ENCODE results near the gene TRIO.

The TRIO gene

GRCh38 chr5:14267166-14267838 lies 124.2 kb downstream of the TRIO start:
- no peak for DNase-seq (ENCODE audit: low spot score)

- DNase-seq (ENCODE audit: low spot score): peak; percentile 42
Observed at GRCh38 chr5:14267991-14268708, 125.0 kb downstream of the TRIO start.

GRCh38 chr5:14268738-14269137 lies 125.6 kb downstream of the TRIO start:
- DNase-seq (ENCODE audit: low spot score): no peak

- DNase-seq (ENCODE audit: low spot score): no peak
Observed at GRCh38 chr5:14269395-14269794, 126.3 kb downstream of the TRIO start.

GRCh38 chr5:14270209-14270702 lies 127.1 kb downstream of the TRIO start:
- peak; percentile 60 for DNase-seq (ENCODE audit: low spot score)

GRCh38 chr5:14272548-14273205 lies 129.5 kb downstream of the TRIO start:
- DNase-seq (ENCODE audit: low spot score): no peak

GRCh38 chr5:14273207-14273767 lies 130.1 kb downstream of the TRIO start:
- no peak for DNase-seq (ENCODE audit: low spot score)

GRCh38 chr5:14276380-14276779 lies 133.2 kb downstream of the TRIO start:
- no peak for DNase-seq (ENCODE audit: low spot score)

- DNase-seq (ENCODE audit: low spot score): no peak
Observed at GRCh38 chr5:14277385-14278320, 134.5 kb downstream of the TRIO start.

- no peak for DNase-seq (ENCODE audit: low spot score)
Observed at GRCh38 chr5:14280294-14280854, 137.2 kb downstream of the TRIO start.

GRCh38 chr5:14281746-14282181 lies 138.6 kb downstream of the TRIO start:
- DNase-seq (ENCODE audit: low spot score): no peak

- DNase-seq (ENCODE audit: low spot score): no peak
Observed at GRCh38 chr5:14283139-14283538, 140.0 kb downstream of the TRIO start.

- no peak for DNase-seq (ENCODE audit: low spot score)
Observed at GRCh38 chr5:14284392-14285148, 141.4 kb downstream of the TRIO start.

- no peak for DNase-seq (ENCODE audit: low spot score)
Observed at GRCh38 chr5:14286007-14286406, 142.9 kb downstream of the TRIO start.

- DNase-seq (ENCODE audit: low spot score): no peak
Observed at GRCh38 chr5:14286574-14287421, 143.7 kb downstream of the TRIO start.

- no peak for DNase-seq (ENCODE audit: low spot score)
Observed at GRCh38 chr5:14292766-14293658, 149.9 kb downstream of the TRIO start.

GRCh38 chr5:14295610-14296009 lies 152.5 kb downstream of the TRIO start:
- no peak for DNase-seq (ENCODE audit: low spot score)
